ENCODE measurements around the gene GPAT3. TPM values are rescaled to one million over a fixed set of nuclear protein-coding genes. Genes with fewer than 3 reads are reported as not detected.

The GPAT3 gene
- total and polyA plus RNA-seq, 2 donors from 2014 or later, result 11.4 to 25.3 TPM

DNA sequence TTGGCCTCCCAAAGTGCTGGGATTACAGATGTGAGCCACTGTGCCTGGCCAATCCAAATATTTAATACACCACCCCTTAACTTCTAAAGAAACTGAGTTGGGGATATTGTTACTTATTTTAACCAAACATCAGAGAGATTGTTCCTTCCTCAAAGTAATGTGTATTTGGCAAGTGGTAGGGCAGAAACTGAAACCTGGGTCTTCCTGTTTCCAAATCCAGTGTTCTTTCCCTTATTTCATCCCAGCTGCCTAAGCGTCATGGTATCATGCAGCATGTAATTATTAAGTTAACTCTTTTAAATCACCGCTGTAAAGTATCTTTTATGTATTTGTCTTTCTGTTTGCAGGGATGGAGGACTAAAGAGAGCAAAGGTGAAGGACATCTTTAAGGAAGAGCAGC, 68.4 kb downstream of the GPAT3 start:
- H3K27ac ChIP-seq (ENCODE audit: low read depth in 2 of 2, low read length in 2 of 2), result peak overlapping the region; percentile 83 to 96
- TF ChIP-seq, protein P1, sequence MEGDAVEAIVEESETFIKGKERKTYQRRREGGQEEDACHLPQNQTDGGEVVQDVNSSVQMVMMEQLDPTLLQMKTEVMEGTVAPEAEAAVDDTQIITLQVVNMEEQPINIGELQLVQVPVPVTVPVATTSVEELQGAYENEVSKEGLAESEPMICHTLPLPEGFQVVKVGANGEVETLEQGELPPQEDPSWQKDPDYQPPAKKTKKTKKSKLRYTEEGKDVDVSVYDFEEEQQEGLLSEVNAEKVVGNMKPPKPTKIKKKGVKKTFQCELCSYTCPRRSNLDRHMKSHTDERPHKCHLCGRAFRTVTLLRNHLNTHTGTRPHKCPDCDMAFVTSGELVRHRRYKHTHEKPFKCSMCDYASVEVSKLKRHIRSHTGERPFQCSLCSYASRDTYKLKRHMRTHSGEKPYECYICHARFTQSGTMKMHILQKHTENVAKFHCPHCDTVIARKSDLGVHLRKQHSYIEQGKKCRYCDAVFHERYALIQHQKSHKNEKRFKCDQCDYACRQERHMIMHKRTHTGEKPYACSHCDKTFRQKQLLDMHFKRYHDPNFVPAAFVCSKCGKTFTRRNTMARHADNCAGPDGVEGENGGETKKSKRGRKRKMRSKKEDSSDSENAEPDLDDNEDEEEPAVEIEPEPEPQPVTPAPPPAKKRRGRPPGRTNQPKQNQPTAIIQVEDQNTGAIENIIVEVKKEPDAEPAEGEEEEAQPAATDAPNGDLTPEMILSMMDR (IDR thresholded peaks at IDR 0.05; ENCODE audit: borderline replicate concordance, extremely low read depth, insufficient read depth), result no peak
- H3K9ac ChIP-seq (ENCODE audit: low read length in 3 of 3), result peak overlapping the region in 1 of 3 donors; percentile 29
- H3K4me1 ChIP-seq (ENCODE audit: control insufficient read depth in 2 of 3, insufficient read depth in 2 of 3, low read depth in 1 of 3, low read length in 3 of 3), result peaks cover 16 to 44% (median 19%) of the 10 kb centered on the region in 3 donors
- no peaks in the 10 kb centered on the region for H3K27me3 ChIP-seq (ENCODE audit: control insufficient read depth, insufficient read depth, low read length)
- H3K9me3 ChIP-seq (ENCODE audit: control insufficient read depth in 2 of 3, insufficient read depth in 1 of 3, low read length in 3 of 3), result no peaks in the 10 kb centered on the region
- intact Hi-C loops (cut with DNase I), result no loop called here
- DNase-seq (no peak), FAIRE-seq (no peak)
- peaks cover 0 to 24% (median 0%) of the 10 kb centered on the region in 3 donors for H3K36me3 ChIP-seq (ENCODE audit: control insufficient read depth in 2 of 3, insufficient read depth in 3 of 3, low read length in 3 of 3)
- H3K4me3 ChIP-seq (ENCODE audit: low read length in 3 of 3), result no peak overlapping the region

DNA sequence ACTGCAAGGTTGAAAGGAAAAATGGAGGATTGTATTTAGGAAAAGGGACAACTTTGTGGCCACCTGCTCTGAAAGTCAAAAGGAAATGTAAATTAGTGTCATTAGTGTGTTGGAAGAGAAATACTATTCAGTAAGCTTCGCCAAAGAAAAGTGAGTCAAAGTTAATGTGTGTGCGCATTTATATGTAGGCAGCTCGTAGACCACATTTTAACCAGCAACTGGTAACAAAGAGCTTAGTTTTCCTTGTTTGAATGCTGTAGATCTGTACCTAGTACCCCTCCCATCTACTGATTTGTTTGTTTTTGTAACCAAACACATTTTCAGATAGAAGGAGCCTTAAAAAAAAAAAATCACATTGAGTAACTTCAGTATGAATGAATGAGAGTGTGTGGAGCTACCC, 69.3 kb downstream of the GPAT3 start:
- peaks cover 16 to 44% (median 19%) of the 10 kb centered on the region in 3 donors for H3K4me1 ChIP-seq (ENCODE audit: control insufficient read depth in 2 of 3, insufficient read depth in 2 of 3, low read depth in 1 of 3, low read length in 3 of 3)
- H3K4me3 ChIP-seq (ENCODE audit: low read length in 3 of 3), result no peak overlapping the region
- peak overlapping the region; percentile 83 to 96 for H3K27ac ChIP-seq (ENCODE audit: low read depth in 2 of 2, low read length in 2 of 2)
- DNase-seq (peak in 1 of 5 donors; percentile 38), FAIRE-seq (no peak)
- intact Hi-C loops (cut with DNase I), result no loop called here
- peaks cover 0 to 17% (median 0%) of the 10 kb centered on the region in 3 donors for H3K36me3 ChIP-seq (ENCODE audit: control insufficient read depth in 2 of 3, insufficient read depth in 3 of 3, low read length in 3 of 3)
- peak overlapping the region in 1 of 3 donors; percentile 73 for H3K9ac ChIP-seq (ENCODE audit: low read length in 3 of 3)
- no peaks in the 10 kb centered on the region for H3K9me3 ChIP-seq (ENCODE audit: control insufficient read depth in 2 of 3, insufficient read depth in 1 of 3, low read length in 3 of 3)
- H3K27me3 ChIP-seq (ENCODE audit: control insufficient read depth, insufficient read depth, low read length), result no peaks in the 10 kb centered on the region
- TF ChIP-seq, protein P1 (IDR thresholded peaks at IDR 0.05; ENCODE audit: borderline replicate concordance, extremely low read depth, insufficient read depth), result no peak

DNA sequence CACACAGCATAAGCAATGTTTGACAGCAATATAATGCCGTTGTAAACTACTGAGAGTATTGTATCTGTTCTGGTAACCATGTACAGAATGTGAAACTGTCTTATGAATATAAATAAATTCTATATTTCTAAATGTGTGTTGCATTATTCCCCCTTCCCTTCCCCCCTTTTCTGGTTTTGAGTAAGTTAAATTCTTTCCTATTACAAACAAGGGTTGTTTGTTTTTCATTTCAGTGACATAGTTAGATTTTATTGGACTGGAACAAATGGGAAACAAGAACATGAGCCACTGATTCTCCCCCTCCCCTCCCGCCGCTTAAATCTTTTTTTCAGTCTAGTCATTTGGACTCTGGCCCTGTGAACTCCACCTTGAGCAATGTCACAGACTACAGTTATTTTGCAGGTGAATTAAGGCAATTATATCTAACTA, 69.8 kb downstream of the GPAT3 start:
- Histone ChIP-seq H3K36me3 (ENCODE audit: control insufficient read depth in 2 of 3, insufficient read depth in 3 of 3, low read length in 3 of 3) (peaks cover 0 to 15% (median 0%) of the 10 kb centered on the region in 3 donors), H3K4me1 (ENCODE audit: control insufficient read depth in 2 of 3, insufficient read depth in 2 of 3, low read depth in 1 of 3, low read length in 3 of 3) (peaks cover 16 to 44% (median 19%) of the 10 kb centered on the region in 3 donors), H3K27ac (ENCODE audit: low read depth in 2 of 2, low read length in 2 of 2) (peak overlapping the region; percentile 83 to 96), H3K27me3 (ENCODE audit: control insufficient read depth, insufficient read depth, low read length) (no peaks in the 10 kb centered on the region), H3K9me3 (ENCODE audit: control insufficient read depth in 2 of 3, insufficient read depth in 1 of 3, low read length in 3 of 3) (no peaks in the 10 kb centered on the region), H3K9ac (ENCODE audit: low read length in 3 of 3) (peak overlapping the region in 1 of 3 donors; percentile 73), H3K4me3 (ENCODE audit: low read length in 3 of 3) (no peak overlapping the region)
- FAIRE-seq (peak; percentile 84), DNase-seq (peak in 3 of 5 donors; percentile 46 to 93 (median 92))
- intact Hi-C loops (cut with DNase I), result no loop called here
- TF ChIP-seq, protein P1 (IDR thresholded peaks at IDR 0.05; ENCODE audit: borderline replicate concordance, extremely low read depth, insufficient read depth), result no peak
